ENCODE measurements around the gene RAB29. TPM values are rescaled to one million over a fixed set of nuclear protein-coding genes. Genes with fewer than 3 reads are reported as not detected.

Gene RAB29
- polyA plus RNA-seq, 1 of the 3 experiments (the other 2 are of a cell fraction) = 9.2 TPM

DNA sequence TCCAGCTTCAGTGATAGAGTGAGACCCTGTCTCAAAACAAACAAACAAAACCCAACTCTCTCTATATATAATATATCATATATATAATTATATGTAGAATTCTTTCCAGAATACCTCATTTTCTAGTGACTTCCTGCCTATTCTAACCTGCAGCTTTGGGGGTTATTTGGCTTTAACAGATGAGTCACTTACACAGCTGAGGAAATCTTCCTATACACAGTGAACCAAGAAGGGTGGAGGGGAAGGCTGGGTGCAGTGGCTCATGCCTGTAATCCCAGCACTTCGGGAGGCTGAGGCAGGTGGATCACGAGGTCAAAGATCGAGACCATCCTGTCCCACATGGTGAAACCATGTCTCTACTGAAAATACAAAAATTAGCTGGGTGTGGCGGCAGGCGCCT lies 9.2 kb downstream of the RAB29 start:
- no peak overlapping the region for H3K4me2 ChIP-seq
- no peaks in the 10 kb centered on the region for H3F3A ChIP-seq (replicated peaks; ENCODE audit: insufficient read depth)
- no peaks in the 10 kb centered on the region for H3K9me2 ChIP-seq
- H3K9me3 ChIP-seq = no peaks in the 10 kb centered on the region
- H3K36me3 ChIP-seq (replicated peaks in 1 of 2; ENCODE audit: control insufficient read depth in 1 of 2, insufficient read depth in 2 of 2, low read length in 1 of 2) = peaks cover 0 to 6% of the 10 kb centered on the region in 2 experiments
- no peaks in the 10 kb centered on the region for H3K79me2 ChIP-seq (ENCODE audit: insufficient read depth)
- no peak overlapping the region for H3K9ac ChIP-seq
- ChIA-PET POLR2A (no interaction called here), CTCF (interaction anchor here (1.7 kb wide), 1 partner anchor 10 kb away, joined by 5 read pairs; the partner anchor contains the start of gene RAB29)
- no peaks in the 10 kb centered on the region for H4K20me1 ChIP-seq (ENCODE audit: insufficient read depth)
- H2AFZ ChIP-seq (ENCODE audit: low read depth) = no peak overlapping the region
- TF ChIP-seq, protein P1, sequence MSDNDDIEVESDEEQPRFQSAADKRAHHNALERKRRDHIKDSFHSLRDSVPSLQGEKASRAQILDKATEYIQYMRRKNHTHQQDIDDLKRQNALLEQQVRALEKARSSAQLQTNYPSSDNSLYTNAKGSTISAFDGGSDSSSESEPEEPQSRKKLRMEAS (IDR thresholded peaks at IDR 0.05; ENCODE audit: low read depth) = no peak
- TF ChIP-seq TAF1 (IDR thresholded peaks at IDR 0.05; ENCODE audit: borderline replicate concordance, low read depth, low read length) (no peak), POLR2AphosphoS5 (IDR thresholded peaks at IDR 0.05; ENCODE audit: low read depth, low read length) (no peak), CHD2 (IDR thresholded peaks at IDR 0.05; ENCODE audit: low read length, partially characterized antibody) (no peak), FOXJ3 (CRISPR knock-in tag; IDR thresholded peaks at IDR 0.05) (no peak), GABPA (IDR thresholded peaks at IDR 0.05; ENCODE audit: low read depth) (no peak), GATA2 (CRISPR knock-in tag; IDR thresholded peaks at IDR 0.05) (no peak), SIN3A (IDR thresholded peaks at IDR 0.05; ENCODE audit: borderline replicate concordance, low read depth, low read length) (no peak), SMC3 (IDR thresholded peaks at IDR 0.05; ENCODE audit: low read depth, low read length) (no peak), NRF1 (IDR thresholded peaks at IDR 0.05; ENCODE audit: low read depth, low read length) (no peak), RCOR1 (IDR thresholded peaks at IDR 0.05; ENCODE audit: low read length) (no peak), YY1 (IDR thresholded peaks at IDR 0.05; ENCODE audit: low read depth) (no peak), JUND (IDR thresholded peaks at IDR 0.05) (no peak)
- TF ChIP-seq, protein P2, sequence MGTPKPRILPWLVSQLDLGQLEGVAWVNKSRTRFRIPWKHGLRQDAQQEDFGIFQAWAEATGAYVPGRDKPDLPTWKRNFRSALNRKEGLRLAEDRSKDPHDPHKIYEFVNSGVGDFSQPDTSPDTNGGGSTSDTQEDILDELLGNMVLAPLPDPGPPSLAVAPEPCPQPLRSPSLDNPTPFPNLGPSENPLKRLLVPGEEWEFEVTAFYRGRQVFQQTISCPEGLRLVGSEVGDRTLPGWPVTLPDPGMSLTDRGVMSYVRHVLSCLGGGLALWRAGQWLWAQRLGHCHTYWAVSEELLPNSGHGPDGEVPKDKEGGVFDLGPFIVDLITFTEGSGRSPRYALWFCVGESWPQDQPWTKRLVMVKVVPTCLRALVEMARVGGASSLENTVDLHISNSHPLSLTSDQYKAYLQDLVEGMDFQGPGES (IDR thresholded peaks at IDR 0.05; ENCODE audit: low read depth, low read length) = no peak
- TF ChIP-seq, protein P3, sequence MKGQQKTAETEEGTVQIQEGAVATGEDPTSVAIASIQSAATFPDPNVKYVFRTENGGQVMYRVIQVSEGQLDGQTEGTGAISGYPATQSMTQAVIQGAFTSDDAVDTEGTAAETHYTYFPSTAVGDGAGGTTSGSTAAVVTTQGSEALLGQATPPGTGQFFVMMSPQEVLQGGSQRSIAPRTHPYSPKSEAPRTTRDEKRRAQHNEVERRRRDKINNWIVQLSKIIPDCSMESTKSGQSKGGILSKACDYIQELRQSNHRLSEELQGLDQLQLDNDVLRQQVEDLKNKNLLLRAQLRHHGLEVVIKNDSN (IDR thresholded peaks at IDR 0.05; ENCODE audit: borderline replicate concordance, low read depth) = no peak
- TF ChIP-seq, protein P4, sequence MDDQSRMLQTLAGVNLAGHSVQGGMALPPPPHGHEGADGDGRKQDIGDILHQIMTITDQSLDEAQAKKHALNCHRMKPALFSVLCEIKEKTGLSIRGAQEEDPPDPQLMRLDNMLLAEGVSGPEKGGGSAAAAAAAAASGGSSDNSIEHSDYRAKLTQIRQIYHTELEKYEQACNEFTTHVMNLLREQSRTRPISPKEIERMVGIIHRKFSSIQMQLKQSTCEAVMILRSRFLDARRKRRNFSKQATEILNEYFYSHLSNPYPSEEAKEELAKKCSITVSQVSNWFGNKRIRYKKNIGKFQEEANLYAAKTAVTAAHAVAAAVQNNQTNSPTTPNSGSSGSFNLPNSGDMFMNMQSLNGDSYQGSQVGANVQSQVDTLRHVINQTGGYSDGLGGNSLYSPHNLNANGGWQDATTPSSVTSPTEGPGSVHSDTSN (IDR thresholded peaks at IDR 0.05) = no peak
- H3K27me3 ChIP-seq (ENCODE audit: insufficient read depth) = no peaks in the 10 kb centered on the region
- H3K27ac ChIP-seq (ENCODE audit: low read depth in 2 of 2, low read length in 1 of 2) = no peak overlapping the region
- DNase-seq = no peak
- 77% methylated on average over 5 of the region's 5 CpGs for WGBS (ENCODE audit: low lambda C conversion rate)
- H3K4me3 ChIP-seq (ENCODE audit: low read depth in 2 of 2, low read length in 1 of 2) = no peak overlapping the region
- no peaks in the 10 kb centered on the region for H3K4me1 ChIP-seq (ENCODE audit: control insufficient read depth in 1 of 2, insufficient read depth in 2 of 2, low read depth in 1 of 2, low read length in 1 of 2)

DNA sequence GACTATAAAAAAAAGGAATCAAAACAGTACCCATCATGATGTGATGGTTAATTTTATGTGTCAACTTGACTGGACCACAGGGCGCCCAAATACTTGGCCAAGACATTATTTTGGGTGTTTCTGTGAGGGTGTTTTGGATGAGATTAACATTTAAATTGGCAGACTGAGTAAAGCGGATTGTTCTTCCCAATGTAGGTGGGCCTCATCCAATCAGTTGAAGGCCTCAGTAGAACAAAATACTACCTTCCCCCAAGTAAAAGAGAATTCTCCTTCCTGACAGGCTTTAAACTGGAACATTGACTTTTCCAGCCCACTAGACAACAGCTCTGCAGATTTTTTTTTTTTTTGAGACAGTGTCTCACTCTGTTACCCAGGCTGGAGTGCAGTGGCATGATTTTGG lies 10.7 kb downstream of the RAB29 start:
- no peak overlapping the region for H3K4me3 ChIP-seq (ENCODE audit: low read depth in 2 of 2, low read length in 1 of 2)
- DNase-seq = no peak
- H3K79me2 ChIP-seq (ENCODE audit: insufficient read depth) = no peaks in the 10 kb centered on the region
- H3F3A ChIP-seq (replicated peaks; ENCODE audit: insufficient read depth) = no peaks in the 10 kb centered on the region
- no peaks in the 10 kb centered on the region for H3K9me3 ChIP-seq
- no peaks in the 10 kb centered on the region for H3K36me3 ChIP-seq (replicated peaks in 1 of 2; ENCODE audit: control insufficient read depth in 1 of 2, insufficient read depth in 2 of 2, low read length in 1 of 2)
- TF ChIP-seq, protein P5, sequence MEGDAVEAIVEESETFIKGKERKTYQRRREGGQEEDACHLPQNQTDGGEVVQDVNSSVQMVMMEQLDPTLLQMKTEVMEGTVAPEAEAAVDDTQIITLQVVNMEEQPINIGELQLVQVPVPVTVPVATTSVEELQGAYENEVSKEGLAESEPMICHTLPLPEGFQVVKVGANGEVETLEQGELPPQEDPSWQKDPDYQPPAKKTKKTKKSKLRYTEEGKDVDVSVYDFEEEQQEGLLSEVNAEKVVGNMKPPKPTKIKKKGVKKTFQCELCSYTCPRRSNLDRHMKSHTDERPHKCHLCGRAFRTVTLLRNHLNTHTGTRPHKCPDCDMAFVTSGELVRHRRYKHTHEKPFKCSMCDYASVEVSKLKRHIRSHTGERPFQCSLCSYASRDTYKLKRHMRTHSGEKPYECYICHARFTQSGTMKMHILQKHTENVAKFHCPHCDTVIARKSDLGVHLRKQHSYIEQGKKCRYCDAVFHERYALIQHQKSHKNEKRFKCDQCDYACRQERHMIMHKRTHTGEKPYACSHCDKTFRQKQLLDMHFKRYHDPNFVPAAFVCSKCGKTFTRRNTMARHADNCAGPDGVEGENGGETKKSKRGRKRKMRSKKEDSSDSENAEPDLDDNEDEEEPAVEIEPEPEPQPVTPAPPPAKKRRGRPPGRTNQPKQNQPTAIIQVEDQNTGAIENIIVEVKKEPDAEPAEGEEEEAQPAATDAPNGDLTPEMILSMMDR (IDR thresholded peaks at IDR 0.05) = no peak
- TF ChIP-seq, protein P1 (IDR thresholded peaks at IDR 0.05; ENCODE audit: low read depth) = no peak
- no peak for TF ChIP-seq RFX5 (IDR thresholded peaks at IDR 0.05; ENCODE audit: low read length)
- no peak for TF ChIP-seq FOSL2 (IDR thresholded peaks at IDR 0.05; ENCODE audit: borderline replicate concordance, low read depth)
- TF ChIP-seq, protein P2 (IDR thresholded peaks at IDR 0.05; ENCODE audit: low read depth, low read length) = no peak
- CTCF ChIA-PET = interaction anchor here (1.0 to 1.7 kb wide), 3 partner anchors 8 to 213 kb away, joined by 3 to 5 read pairs (median 5); partner anchors contain the start of gene RAB29
- POLR2A ChIA-PET = no interaction called here
- H3K27ac ChIP-seq (ENCODE audit: low read depth in 2 of 2, low read length in 1 of 2) = no peak overlapping the region
- H3K4me1 ChIP-seq (ENCODE audit: control insufficient read depth in 1 of 2, insufficient read depth in 2 of 2, low read depth in 1 of 2, low read length in 1 of 2) = no peaks in the 10 kb centered on the region
- no peaks in the 10 kb centered on the region for H3K9me2 ChIP-seq
- no peaks in the 10 kb centered on the region for H3K27me3 ChIP-seq (ENCODE audit: insufficient read depth)
- no peak overlapping the region for H3K9ac ChIP-seq
- no peaks in the 10 kb centered on the region for H4K20me1 ChIP-seq (ENCODE audit: insufficient read depth)
- H2AFZ ChIP-seq (ENCODE audit: low read depth) = no peak overlapping the region
- no peak overlapping the region for H3K4me2 ChIP-seq
- WGBS (ENCODE audit: low lambda C conversion rate) = 94% methylated on average over 2 of the region's 2 CpGs
